NB4 (cell line): Measurements from ENCODE around the gene CCNE1.
"Not testable (repeated sequence)": the region's sequence is repeated elsewhere in the genome, so short reads cannot be mapped to it uniquely, and the experiment has no call there.

Source experiments
- DNase-seq: peaks from one replicate; pipeline ENCODE4 v3.0.0; 2010; ENCODE audit warnings: low read depth
- H3K4me3 ChIP-seq: one replicate; pipeline ENCODE4 v1.5.1; 2011; ENCODE audit warnings: mild to moderate bottlenecking, low read depth, low read length, moderate library complexity
- MYC ChIP-seq: IDR thresholded peaks from 2 replicates; pipeline ENCODE4 v1.6.1; 2011; ENCODE audit warnings: low read depth, low read length
- POLR2A ChIP-seq: IDR thresholded peaks from 2 replicates; pipeline ENCODE4 v1.6.1; 2011; ENCODE audit warnings: mild to moderate bottlenecking; ENCODE audit not compliant: insufficient read length; ENCODE audit errors: extremely low read depth
- TF ChIP-seq, protein P1 (sequence below): IDR thresholded peaks from 2 replicates; pipeline ENCODE4 v1.6.1; 2011; ENCODE audit warnings: low read depth, low read length
- TF ChIP-seq, protein P2 (sequence below): IDR thresholded peaks from one replicate; pipeline ENCODE4 v1.5.1; 2012; ENCODE audit warnings: low read depth, low read length

The CCNE1 gene

DNA sequence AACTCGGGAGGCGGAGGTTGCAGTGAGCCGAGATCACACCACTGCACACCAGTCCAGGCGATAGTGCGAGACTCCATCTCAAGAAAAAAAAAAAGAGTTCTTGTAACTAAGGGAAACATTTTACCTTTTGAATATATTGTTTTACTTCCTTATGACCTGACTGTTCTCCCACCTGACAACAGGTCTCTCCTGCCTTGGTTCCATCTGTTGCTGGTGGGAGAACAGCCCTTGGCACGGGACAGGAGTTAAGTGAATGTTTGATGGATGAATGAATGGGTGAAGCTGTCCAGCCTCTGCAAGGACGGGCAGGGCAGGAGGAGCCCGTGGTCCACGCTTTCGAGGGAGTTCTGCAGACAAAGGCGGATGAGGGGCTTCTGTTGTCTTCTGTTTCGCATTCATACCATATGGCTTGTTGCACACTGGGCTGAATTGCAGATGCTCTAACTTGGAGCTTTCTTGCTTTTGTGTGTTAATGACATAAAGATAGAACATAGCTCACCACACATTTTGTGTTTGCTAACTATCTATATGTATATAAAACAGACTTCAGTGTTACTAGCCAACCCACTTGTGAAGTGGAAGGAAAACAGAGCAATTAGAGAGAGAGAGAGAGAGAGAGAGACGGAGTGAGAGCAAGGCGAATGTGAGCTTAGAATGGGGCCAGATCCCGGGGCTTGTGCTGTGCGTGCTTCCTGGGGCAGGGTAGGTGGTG, 16.2 kb upstream of the CCNE1 start:
- TF ChIP-seq POLR2A: no peak
- TF ChIP-seq, protein P1, sequence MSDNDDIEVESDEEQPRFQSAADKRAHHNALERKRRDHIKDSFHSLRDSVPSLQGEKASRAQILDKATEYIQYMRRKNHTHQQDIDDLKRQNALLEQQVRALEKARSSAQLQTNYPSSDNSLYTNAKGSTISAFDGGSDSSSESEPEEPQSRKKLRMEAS: no peak
- no peak for TF ChIP-seq MYC
- TF ChIP-seq, protein P2, sequence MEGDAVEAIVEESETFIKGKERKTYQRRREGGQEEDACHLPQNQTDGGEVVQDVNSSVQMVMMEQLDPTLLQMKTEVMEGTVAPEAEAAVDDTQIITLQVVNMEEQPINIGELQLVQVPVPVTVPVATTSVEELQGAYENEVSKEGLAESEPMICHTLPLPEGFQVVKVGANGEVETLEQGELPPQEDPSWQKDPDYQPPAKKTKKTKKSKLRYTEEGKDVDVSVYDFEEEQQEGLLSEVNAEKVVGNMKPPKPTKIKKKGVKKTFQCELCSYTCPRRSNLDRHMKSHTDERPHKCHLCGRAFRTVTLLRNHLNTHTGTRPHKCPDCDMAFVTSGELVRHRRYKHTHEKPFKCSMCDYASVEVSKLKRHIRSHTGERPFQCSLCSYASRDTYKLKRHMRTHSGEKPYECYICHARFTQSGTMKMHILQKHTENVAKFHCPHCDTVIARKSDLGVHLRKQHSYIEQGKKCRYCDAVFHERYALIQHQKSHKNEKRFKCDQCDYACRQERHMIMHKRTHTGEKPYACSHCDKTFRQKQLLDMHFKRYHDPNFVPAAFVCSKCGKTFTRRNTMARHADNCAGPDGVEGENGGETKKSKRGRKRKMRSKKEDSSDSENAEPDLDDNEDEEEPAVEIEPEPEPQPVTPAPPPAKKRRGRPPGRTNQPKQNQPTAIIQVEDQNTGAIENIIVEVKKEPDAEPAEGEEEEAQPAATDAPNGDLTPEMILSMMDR: no peak
- no peak for DNase-seq

DNA sequence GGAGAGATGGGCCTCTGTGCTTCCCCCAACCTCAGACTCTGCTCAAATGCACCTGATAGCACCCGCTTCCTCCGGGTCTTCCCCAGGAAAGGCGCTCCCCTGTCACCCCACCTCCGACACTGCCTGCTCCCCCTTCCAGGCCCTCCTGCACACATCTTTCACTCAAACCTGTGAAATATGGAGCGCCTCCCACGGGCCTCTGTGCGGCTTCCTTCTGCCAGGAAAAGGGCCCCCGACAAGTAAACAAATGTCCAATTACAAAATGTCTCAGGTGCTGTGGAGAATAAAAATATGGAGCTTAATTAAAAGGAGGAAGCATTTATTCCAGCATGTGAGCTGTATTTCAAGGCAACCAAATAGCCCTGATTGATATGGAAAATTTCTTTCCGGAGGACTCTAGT, 15.6 kb upstream of the CCNE1 start:
- TF ChIP-seq, protein P1: no peak
- TF ChIP-seq, protein P2: no peak
- no peak for TF ChIP-seq MYC
- no peak for TF ChIP-seq POLR2A
- no peak overlapping the region for H3K4me3 ChIP-seq

More for the DNA sequence above, 16.2 kb upstream of the CCNE1 start:
- H3K4me3 ChIP-seq: no peak overlapping the region

DNA sequence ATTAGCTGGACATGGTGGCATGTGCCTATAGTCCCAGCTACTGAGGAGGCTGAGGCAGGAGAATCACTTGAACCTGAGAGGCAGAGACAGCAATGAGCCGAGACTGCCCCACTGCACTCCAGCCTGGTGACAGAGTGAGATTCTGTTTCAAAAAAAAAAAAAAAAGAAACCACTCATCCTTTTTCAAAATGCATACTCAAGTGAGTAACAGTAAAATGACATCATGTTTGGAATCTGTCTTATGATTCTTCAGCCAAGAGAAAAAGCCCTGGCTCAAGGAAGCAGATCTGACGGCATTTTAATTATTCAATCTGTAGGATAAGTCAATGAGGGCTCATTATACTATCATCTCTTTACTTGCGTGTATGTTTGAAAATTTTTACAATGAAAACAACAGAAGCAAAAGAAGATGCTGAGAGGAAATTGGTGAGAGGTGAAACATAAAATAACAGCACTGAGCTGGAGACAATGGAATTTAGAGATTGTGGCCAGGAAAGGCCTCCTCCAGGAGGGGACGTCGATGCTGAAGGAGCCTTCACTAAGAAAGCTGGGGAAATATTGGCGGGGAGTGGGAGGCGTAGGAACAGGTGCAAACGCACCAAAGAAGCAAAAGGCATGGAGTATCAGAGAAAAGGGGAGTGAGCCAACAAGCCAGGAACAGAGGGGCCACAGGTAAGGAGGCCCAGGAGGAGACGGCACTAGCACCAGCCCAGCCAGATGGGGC, 12.9 kb upstream of the CCNE1 start:
- TF ChIP-seq, protein P1: no peak
- TF ChIP-seq MYC: no peak
- TF ChIP-seq, protein P2: no peak
- no peak for TF ChIP-seq POLR2A
- no peak overlapping the region for H3K4me3 ChIP-seq
- DNase-seq: no peak

More for the DNA sequence above, 15.6 kb upstream of the CCNE1 start:
- DNase-seq: no peak

DNA sequence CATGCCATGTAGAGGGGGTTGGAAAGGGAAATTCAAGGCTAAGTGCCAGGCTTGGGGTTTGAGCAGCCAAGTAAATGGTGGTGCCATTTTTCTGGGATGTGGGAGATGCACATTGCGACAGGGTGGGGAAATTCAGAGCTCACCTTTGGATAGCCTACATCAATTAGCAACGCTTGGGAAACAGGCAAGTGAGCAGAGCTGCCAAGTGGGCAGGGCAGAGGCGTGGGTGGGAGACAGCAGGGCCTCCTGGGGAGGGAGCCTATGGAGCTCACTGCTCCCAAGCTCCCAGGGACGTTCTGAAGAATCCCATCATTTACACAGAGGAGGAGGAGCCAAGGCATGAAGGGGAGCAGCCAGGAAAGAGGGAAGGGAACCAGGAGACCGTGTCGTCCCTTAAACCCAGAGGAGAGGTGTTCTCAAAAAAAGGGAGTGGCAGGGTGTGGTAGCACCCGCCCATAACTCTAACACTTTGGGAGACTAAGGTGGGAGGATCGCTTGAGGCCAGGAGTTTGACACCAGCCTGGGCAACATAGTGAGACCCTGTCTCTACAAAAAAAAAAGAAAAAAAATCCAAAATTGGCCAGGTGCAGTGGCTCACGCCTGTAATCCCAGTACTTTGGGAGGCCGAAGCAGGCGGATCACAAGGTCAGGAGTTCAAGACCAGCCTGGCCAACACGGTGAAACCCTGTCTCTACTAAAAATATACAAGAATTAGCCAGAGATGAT, 11.5 kb upstream of the CCNE1 start:
- TF ChIP-seq, protein P2: no peak
- TF ChIP-seq, protein P1: no peak
- TF ChIP-seq POLR2A: no peak
- no peak for TF ChIP-seq MYC
- DNase-seq: no peak
- no peak overlapping the region for H3K4me3 ChIP-seq

DNA sequence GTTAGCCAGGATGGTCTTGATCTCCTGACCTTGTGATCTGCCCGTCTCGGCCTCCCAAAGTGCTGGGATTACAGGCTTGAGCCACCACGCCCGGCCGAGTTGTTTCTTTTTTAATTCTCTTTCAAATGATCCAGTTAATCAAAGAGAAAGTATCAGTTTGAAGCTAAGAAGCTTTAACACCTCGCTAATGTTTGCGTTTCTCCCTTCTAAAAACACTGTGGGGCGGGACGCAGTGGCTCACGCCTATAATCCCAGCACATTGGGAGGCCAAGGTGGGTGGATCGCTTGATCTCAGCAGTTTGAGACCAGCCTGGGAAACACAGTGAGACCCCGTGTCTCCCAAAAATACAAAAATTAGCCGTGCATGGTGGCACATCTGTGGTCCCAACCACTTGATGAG, 7.8 kb upstream of the CCNE1 start:
- DNase-seq, H3K4me3 ChIP-seq: not testable (repeated sequence)

DNA sequence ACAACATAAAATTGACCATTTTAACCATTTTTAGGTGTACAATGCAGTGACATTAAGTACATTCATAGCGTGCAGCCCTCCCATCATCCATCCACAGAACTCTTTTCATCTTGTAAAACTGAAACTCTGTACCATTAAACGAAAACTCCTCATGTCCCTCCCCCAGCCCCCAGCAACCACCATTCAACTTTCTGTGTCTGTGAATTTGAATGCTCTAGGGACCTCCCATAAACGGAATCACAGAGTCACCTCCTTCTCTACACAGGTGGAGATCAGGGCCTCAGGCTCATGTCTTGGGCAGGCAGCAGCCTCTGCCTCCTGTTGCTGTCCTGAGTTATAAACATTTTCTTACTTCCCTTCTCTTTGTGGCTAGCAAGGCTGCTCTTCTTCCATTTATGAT, 7.3 kb upstream of the CCNE1 start:
- TF ChIP-seq, protein P2: no peak
- no peak for TF ChIP-seq MYC
- TF ChIP-seq, protein P1: no peak
- no peak for TF ChIP-seq POLR2A
- H3K4me3 ChIP-seq: no peak overlapping the region
- no peak for DNase-seq
